IPS DF 6.9 (cell line): ENCODE measurements around the gene ADGRF1.
A peak's percentile ranks its signal among the peaks of the same experiment; 100 is the strongest.

Experiments used
- DNase-seq: peaks from one replicate; pipeline ENCODE4 v3.0.0-alpha.2; 2013; ENCODE audit warnings: low read depth, low spot score
- H3K27ac ChIP-seq: one replicate; pipeline ENCODE4 v1.5.1; 2013; ENCODE audit warnings: low read length, control low read depth
- H3K27me3 ChIP-seq: 2 replicates; pipeline ENCODE4 v1.6.1; 2013; ENCODE audit warnings: mild to moderate bottlenecking, low read length; ENCODE audit not compliant: control insufficient read depth, insufficient read depth
- H3K36me3 ChIP-seq: 2 replicates; pipeline ENCODE4 v1.6.1; 2013; ENCODE audit warnings: low read length; ENCODE audit not compliant: control insufficient read depth, insufficient read depth
- H3K4me1 ChIP-seq: 2 replicates; pipeline ENCODE4 v1.6.1; 2013; ENCODE audit warnings: low read length; ENCODE audit not compliant: control insufficient read depth, insufficient read depth
- H3K4me3 ChIP-seq: 2 replicates; pipeline ENCODE4 v1.5.1; 2013; ENCODE audit warnings: mild to moderate bottlenecking, low read length
- H3K9me3 ChIP-seq: 2 replicates; pipeline ENCODE4 v1.6.1; 2013; ENCODE audit warnings: low read length, inconsistent platforms; ENCODE audit not compliant: control insufficient read depth, insufficient read depth
- WGBS: extraction: QIAGEN DNeasy Blood & Tissue Kit; methylation state at CpG from one replicate; pipeline ENCODE4 v1.1.7; 2013; ENCODE audit warnings: mixed read lengths, missing lambda C conversion rate; ENCODE audit not compliant: insufficient read length, insufficient coverage; 5-methylcytosine and 5-hydroxymethylcytosine counted together

The ADGRF1 gene

DNA sequence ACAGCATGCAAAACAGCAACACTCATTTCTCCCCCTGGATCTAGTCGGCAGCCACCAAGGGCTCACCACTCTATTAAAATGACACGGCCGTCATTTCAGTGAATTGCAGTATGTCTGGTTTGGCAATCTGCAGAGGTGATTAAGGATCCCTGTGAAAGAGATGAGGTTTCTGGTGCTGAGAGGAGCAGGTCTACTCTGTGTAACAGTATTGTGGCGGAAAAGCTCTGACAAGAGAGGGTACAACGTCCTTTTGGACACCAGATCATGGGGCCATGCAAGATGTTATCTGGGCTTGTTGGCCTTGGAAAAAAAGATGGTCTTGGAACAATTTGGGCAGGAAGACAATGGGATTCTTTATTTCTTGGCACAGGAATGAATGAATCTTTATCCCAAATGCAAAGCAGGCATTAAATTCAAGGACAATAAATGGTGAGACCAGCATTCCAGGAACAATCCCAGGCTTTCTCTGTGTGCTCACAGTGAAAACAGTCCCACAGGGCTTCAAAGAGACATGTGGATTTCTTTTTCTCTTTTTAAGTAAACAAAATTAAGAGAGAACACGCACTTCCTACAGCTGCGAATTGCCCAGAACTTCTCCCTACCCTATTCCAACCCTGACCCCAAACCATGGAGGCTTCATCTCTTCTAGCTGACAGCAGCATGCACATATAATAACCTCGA, 33.7 kb upstream of the ADGRF1 start:
- no peak overlapping the region for H3K27ac ChIP-seq
- no peaks in the 10 kb centered on the region for H3K27me3 ChIP-seq
- no peak overlapping the region for H3K4me3 ChIP-seq
- H3K36me3 ChIP-seq: no peaks in the 10 kb centered on the region
- no peaks in the 10 kb centered on the region for H3K4me1 ChIP-seq
- DNase-seq: no peak
- WGBS: no CpG with 5 or more reads among the region's 8 CpGs
- H3K9me3 ChIP-seq: no peaks in the 10 kb centered on the region

GRCh38 chr6:47075168-47075567, 33.0 kb upstream of the ADGRF1 start:
- no peaks in the 10 kb centered on the region for H3K9me3 ChIP-seq
- no peak overlapping the region for H3K4me3 ChIP-seq
- DNase-seq: no peak
- H3K27ac ChIP-seq: no peak overlapping the region
- no CpG with 5 or more reads among the region's 4 CpGs for WGBS
- no peaks in the 10 kb centered on the region for H3K36me3 ChIP-seq
- H3K27me3 ChIP-seq: no peaks in the 10 kb centered on the region
- no peaks in the 10 kb centered on the region for H3K4me1 ChIP-seq

GRCh38 chr6:47073125-47074110, 31.3 kb upstream of the ADGRF1 start:
- H3K4me1 ChIP-seq: no peaks in the 10 kb centered on the region
- H3K27ac ChIP-seq: no peak overlapping the region
- peak; percentile 18 for DNase-seq
- H3K4me3 ChIP-seq: no peak overlapping the region
- no peaks in the 10 kb centered on the region for H3K27me3 ChIP-seq
- no peaks in the 10 kb centered on the region for H3K9me3 ChIP-seq
- no CpG with 5 or more reads among the region's 5 CpGs for WGBS
- no peaks in the 10 kb centered on the region for H3K36me3 ChIP-seq

- H3K4me1 ChIP-seq: no peaks in the 10 kb centered on the region
- H3K27ac ChIP-seq: no peak overlapping the region
- no peaks in the 10 kb centered on the region for H3K27me3 ChIP-seq
- no peak for DNase-seq
- no peak overlapping the region for H3K4me3 ChIP-seq
- no CpG with 5 or more reads among the region's 1 CpG for WGBS
- no peaks in the 10 kb centered on the region for H3K9me3 ChIP-seq
- H3K36me3 ChIP-seq: no peaks in the 10 kb centered on the region
Measured at GRCh38 chr6:47072667-47073066, 30.5 kb upstream of the ADGRF1 start.

DNA sequence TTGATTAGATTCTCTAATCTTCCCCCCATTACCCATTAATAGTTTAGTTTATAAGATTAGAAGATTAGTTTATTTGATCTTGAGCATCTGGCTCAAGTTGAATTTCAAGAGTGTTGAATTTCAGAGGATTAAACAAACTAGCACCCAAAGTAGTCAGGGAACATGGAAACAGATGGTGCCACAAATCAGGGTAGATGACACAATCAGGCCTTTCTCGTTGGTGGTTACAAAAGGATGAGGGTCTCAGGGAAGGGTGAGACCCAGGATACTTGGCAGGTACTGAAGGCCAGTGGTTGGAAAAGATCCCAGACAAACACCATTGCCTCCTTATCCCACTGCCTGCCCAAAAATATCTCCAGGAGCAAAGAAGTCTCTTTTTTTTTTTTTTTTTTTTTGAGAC, 29.5 kb upstream of the ADGRF1 start:
- Histone ChIP-seq H3K4me1 (no peaks in the 10 kb centered on the region), H3K27ac (no peak overlapping the region), H3K27me3 (no peaks in the 10 kb centered on the region), H3K9me3 (no peaks in the 10 kb centered on the region), H3K4me3 (no peak overlapping the region), H3K36me3 (no peaks in the 10 kb centered on the region)
- no CpG with 5 or more reads among the region's 1 CpG for WGBS
- no peak for DNase-seq

DNA sequence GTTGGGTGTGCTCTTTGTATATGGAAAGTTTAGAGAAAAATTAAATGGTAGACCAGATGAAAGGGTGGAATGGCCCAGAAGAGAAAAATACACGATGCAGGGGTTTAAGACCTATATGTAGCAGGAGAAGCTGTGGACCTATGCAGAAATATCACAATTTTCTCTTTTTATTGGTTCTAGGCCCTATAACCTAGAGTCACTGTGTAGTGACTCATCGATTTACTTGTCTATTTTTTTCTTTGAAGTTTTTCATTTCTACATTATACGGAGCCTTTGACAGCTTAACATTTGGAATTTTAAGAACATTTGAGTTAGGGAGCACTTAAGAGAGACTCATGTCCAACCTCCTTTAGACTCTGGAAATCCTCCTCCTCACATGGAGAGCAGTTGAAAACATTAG, 28.3 kb upstream of the ADGRF1 start:
- DNase-seq: no peak
- Histone ChIP-seq H3K27ac (no peak overlapping the region), H3K4me3 (no peak overlapping the region), H3K27me3 (no peaks in the 10 kb centered on the region), H3K4me1 (no peaks in the 10 kb centered on the region), H3K36me3 (no peaks in the 10 kb centered on the region), H3K9me3 (no peaks in the 10 kb centered on the region)
- WGBS: no CpG with 5 or more reads among the region's 3 CpGs

GRCh38 chr6:47069156-47069555, 27.0 kb upstream of the ADGRF1 start:
- Histone ChIP-seq H3K36me3 (no peaks in the 10 kb centered on the region), H3K27ac (no peak overlapping the region), H3K4me1 (no peaks in the 10 kb centered on the region), H3K9me3 (no peaks in the 10 kb centered on the region), H3K27me3 (no peaks in the 10 kb centered on the region), H3K4me3 (no peak overlapping the region)
- DNase-seq: no peak
- WGBS: 100% methylated on average over 1 of the region's 2 CpGs

DNA sequence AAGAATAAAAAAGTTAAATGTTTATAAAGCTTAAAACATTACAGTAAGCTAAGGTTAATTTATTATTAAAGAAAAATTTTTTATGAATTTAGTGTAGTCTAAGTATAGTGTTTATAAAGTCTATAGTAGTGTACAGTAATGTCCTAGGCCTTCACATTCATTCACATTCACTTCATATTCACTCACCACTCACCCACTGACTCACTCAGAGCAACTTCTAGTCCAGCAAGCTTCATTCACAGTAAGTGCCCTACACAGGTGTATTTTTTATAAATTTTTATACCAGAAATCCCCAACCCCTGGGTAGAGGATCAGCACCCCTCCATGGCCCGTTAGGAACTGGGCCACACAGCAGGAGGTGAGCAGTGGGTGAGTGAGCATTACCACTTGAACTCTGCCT, 24.3 kb upstream of the ADGRF1 start:
- Histone ChIP-seq H3K4me3 (no peak overlapping the region), H3K36me3 (no peaks in the 10 kb centered on the region), H3K27ac (no peak overlapping the region), H3K4me1 (no peaks in the 10 kb centered on the region), H3K27me3 (no peaks in the 10 kb centered on the region), H3K9me3 (no peaks in the 10 kb centered on the region)
- DNase-seq: no peak
- WGBS: no CpG with 5 or more reads among the region's 1 CpG

DNA sequence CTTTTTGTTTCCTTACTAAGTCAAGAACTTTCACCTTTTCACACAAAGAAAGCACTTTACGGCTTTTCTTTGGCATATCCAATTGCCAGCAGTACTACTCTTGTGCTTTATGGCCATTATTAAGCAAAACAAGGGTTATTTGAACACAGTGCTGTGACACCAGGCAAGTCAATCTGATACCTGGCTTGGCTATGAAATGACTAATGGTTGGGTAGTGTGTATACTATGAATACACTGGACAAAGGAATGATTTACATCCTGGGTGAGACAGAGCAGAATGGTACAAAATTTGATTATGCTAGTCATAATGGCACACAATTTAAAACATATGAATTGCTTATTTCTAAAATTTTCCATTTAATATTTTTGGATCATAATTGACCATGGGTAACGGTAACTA, 22.1 kb upstream of the ADGRF1 start:
- no CpG with 5 or more reads among the region's 2 CpGs for WGBS
- H3K36me3 ChIP-seq: no peaks in the 10 kb centered on the region
- H3K4me1 ChIP-seq: no peaks in the 10 kb centered on the region
- no peaks in the 10 kb centered on the region for H3K9me3 ChIP-seq
- no peak overlapping the region for H3K27ac ChIP-seq
- H3K4me3 ChIP-seq: no peak overlapping the region
- no peak for DNase-seq
- no peaks in the 10 kb centered on the region for H3K27me3 ChIP-seq

DNA sequence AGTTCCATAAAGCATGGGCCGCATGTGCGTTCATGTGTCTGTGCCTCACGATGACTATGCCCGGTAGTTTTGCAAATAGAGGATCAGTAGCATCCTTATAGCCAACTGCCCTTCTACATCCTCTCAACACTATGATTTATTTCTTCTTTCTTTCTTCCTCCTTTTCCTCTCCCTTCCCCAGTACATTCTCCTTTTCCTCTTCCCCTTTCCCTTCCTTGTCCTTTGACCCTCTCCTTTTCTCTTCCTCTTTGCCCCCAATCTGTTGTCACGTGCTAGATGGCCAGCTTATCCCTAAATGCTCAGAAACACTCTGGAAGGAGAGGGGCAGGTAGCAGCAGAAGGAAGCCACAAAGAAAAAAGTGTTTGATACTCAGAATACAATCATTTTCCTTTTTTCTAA, 20.2 kb upstream of the ADGRF1 start:
- H3K27ac ChIP-seq: no peak overlapping the region
- no peaks in the 10 kb centered on the region for H3K36me3 ChIP-seq
- no peak overlapping the region for H3K4me3 ChIP-seq

More for the DNA sequence above, 20.2 kb upstream of the ADGRF1 start:
- no peak for DNase-seq
- no peaks in the 10 kb centered on the region for H3K4me1 ChIP-seq
- no peaks in the 10 kb centered on the region for H3K27me3 ChIP-seq
- WGBS: no CpG with 5 or more reads among the region's 5 CpGs
- no peaks in the 10 kb centered on the region for H3K9me3 ChIP-seq
